Colonic mucosa (tissue), 4 donors: ENCODE measurements around the gene PRKCE. TPM values are rescaled to one million over a fixed set of nuclear protein-coding genes. Genes with fewer than 3 reads are reported as not detected.

ENCODE experiments used
- DNase-seq: peaks from one replicate; pipeline ENCODE4 v3.0.0-alpha.2; 2020
- H3K27ac ChIP-seq: fragments of 200-600 bp; one replicate; pipeline ENCODE4 v1.8.0; 2021
- H3K27me3 ChIP-seq: fragments of 200-600 bp; one replicate; pipeline ENCODE4 v1.8.0; 2021
- H3K36me3 ChIP-seq: fragments of 200-600 bp; one replicate; pipeline ENCODE4 v1.8.0; 2021
- H3K4me1 ChIP-seq: fragments of 200-600 bp; one replicate; pipeline ENCODE4 v1.8.0; 2021; ENCODE audit warnings: mild to moderate bottlenecking
- H3K4me3 ChIP-seq: fragments of 200-600 bp; one replicate; pipeline ENCODE4 v1.8.0; 2021
- H3K9ac ChIP-seq, 2 donors: one replicate each; pipeline ENCODE4 v1.7.0; 2013; ENCODE audit warnings: control low read depth in 2 of 2, low read depth in 2 of 2, low read length in 2 of 2
- H3K9me3 ChIP-seq: fragments of 200-600 bp; one replicate; pipeline ENCODE4 v1.8.0; 2021
- intact Hi-C: fragments of 100-400 bp; cut with DNase I; formaldehyde crosslinking; loops from one replicate; pipeline ENCODE4 v1.14.1; 2022
- total RNA-seq, 2 donors: library from RNA; stranded (reverse); fragmentation: NEBNext Ultra II Directional in 1 of 2; extraction: Animal tissue kit (Norgen Biotek cat#: 25700) in 1 of 2; gene quantifications; one replicate each; pipeline ENCODE4 v1.2.1, GENCODE V29; 2021
- TF ChIP-seq, protein P1 (sequence below): fragments of 200-600 bp; IDR thresholded peaks from one replicate; pipeline ENCODE4 v1.8.0; 2022; ENCODE audit warnings: antibody characterized with exemption, mild to moderate bottlenecking
- donor health status: healthy.
- donor health status: DM: no; HTN: no; CAD: no.
- donor health status: DM: no; HTN: no; CAD: no.

PRKCE gene
- total RNA-seq, 2 donors from 2014 or later = 17.5 to 25.8 TPM

GRCh38 chr2:46174345-46175170 is 523.1 kb downstream of the PRKCE start:
- Histone ChIP-seq H3K4me1 (no peaks in the 10 kb centered on the region), H3K4me3 (no peak overlapping the region)
- peak; percentile 45 for DNase-seq

GRCh38 chr2:46175419-46175818 is 523.9 kb downstream of the PRKCE start:
- H3K27ac ChIP-seq = no peak overlapping the region
- no peaks in the 10 kb centered on the region for H3K4me1 ChIP-seq

More at GRCh38 chr2:46174345-46175170, 523.1 kb downstream of the PRKCE start:
- Histone ChIP-seq H3K9me3 (no peaks in the 10 kb centered on the region), H3K9ac (no peak overlapping the region), H3K36me3 (no peaks in the 10 kb centered on the region), H3K27me3 (no peaks in the 10 kb centered on the region), H3K27ac (no peak overlapping the region)
- intact Hi-C loops = no loop called here
- TF ChIP-seq, protein P1, sequence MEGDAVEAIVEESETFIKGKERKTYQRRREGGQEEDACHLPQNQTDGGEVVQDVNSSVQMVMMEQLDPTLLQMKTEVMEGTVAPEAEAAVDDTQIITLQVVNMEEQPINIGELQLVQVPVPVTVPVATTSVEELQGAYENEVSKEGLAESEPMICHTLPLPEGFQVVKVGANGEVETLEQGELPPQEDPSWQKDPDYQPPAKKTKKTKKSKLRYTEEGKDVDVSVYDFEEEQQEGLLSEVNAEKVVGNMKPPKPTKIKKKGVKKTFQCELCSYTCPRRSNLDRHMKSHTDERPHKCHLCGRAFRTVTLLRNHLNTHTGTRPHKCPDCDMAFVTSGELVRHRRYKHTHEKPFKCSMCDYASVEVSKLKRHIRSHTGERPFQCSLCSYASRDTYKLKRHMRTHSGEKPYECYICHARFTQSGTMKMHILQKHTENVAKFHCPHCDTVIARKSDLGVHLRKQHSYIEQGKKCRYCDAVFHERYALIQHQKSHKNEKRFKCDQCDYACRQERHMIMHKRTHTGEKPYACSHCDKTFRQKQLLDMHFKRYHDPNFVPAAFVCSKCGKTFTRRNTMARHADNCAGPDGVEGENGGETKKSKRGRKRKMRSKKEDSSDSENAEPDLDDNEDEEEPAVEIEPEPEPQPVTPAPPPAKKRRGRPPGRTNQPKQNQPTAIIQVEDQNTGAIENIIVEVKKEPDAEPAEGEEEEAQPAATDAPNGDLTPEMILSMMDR = no peak

GRCh38 chr2:46177461-46178089 is 526.1 kb downstream of the PRKCE start:
- intact Hi-C loops = no loop called here
- no peak for DNase-seq
- TF ChIP-seq, protein P1 = no peak
- Histone ChIP-seq H3K4me3 (no peak overlapping the region), H3K27me3 (no peaks in the 10 kb centered on the region), H3K27ac (no peak overlapping the region), H3K36me3 (no peaks in the 10 kb centered on the region), H3K9me3 (no peaks in the 10 kb centered on the region), H3K4me1 (no peaks in the 10 kb centered on the region), H3K9ac (no peak overlapping the region)

More at GRCh38 chr2:46175419-46175818, 523.9 kb downstream of the PRKCE start:
- no peak overlapping the region for H3K4me3 ChIP-seq
- intact Hi-C loops = no loop called here
- no peaks in the 10 kb centered on the region for H3K27me3 ChIP-seq
- no peak for DNase-seq
- no peaks in the 10 kb centered on the region for H3K36me3 ChIP-seq
- H3K9me3 ChIP-seq = no peaks in the 10 kb centered on the region
- TF ChIP-seq, protein P1 = no peak
- H3K9ac ChIP-seq = no peak overlapping the region

- no peaks in the 10 kb centered on the region for H3K9me3 ChIP-seq
- intact Hi-C loops = no loop called here
- no peak for DNase-seq
- TF ChIP-seq, protein P1 = no peak
- H3K4me1 ChIP-seq = no peaks in the 10 kb centered on the region
- H3K27ac ChIP-seq = peak overlapping the region; percentile 32
- no peaks in the 10 kb centered on the region for H3K27me3 ChIP-seq
- no peaks in the 10 kb centered on the region for H3K36me3 ChIP-seq
- peak overlapping the region in 1 of 2 donors; percentile 27 for H3K9ac ChIP-seq
- H3K4me3 ChIP-seq = no peak overlapping the region
Measured at GRCh38 chr2:46179037-46179621, 527.7 kb downstream of the PRKCE start.

- no peaks in the 10 kb centered on the region for H3K4me1 ChIP-seq
- no peak overlapping the region for H3K27ac ChIP-seq
- no peaks in the 10 kb centered on the region for H3K36me3 ChIP-seq
- intact Hi-C loops = no loop called here
- TF ChIP-seq, protein P1 = no peak
- no peaks in the 10 kb centered on the region for H3K27me3 ChIP-seq
- no peak overlapping the region for H3K9ac ChIP-seq
- no peak for DNase-seq
- H3K9me3 ChIP-seq = no peaks in the 10 kb centered on the region
- no peak overlapping the region for H3K4me3 ChIP-seq
Measured at GRCh38 chr2:46180189-46180588, 528.7 kb downstream of the PRKCE start.
